CD4-positive, alpha-beta T cell (primary cell): Measurements from ENCODE around the gene SGSM2. TPM values are rescaled to one million over a fixed set of nuclear protein-coding genes. Genes with fewer than 3 reads are reported as not detected.

Source experiments
- ATAC-seq: fragments of 200-7000 bp; cut with Tn5 transposase; one replicate; pipeline ENCODE4 v1.10.0; 2022; ENCODE audit warnings: mild to moderate bottlenecking; ENCODE audit not compliant: poor library complexity
- CTCF ChIA-PET: fragments of 350-600 bp; sonication (Branson Sonifier 250); formaldehyde crosslinking; loops from one replicate; lab custom pipeline; 2021; ENCODE audit warnings: antibody characterized with exemption, inconsistent platforms; lab: Charles Lee
- POLR2A ChIA-PET: fragments of 350-600 bp; sonication (Branson Sonifier 250); formaldehyde crosslinking; loops from one replicate; lab custom pipeline; 2021; ENCODE audit warnings: antibody characterized with exemption, inconsistent platforms; lab: Charles Lee
- DNase-seq, 14 experiments: peaks; one replicate each; pipeline ENCODE4 v3.0.0-alpha.2; 2013 to 2020; ENCODE audit warnings: mixed read lengths in 2 of 14
- H3K27ac ChIP-seq, 2 donors: one replicate each; pipeline versions ENCODE4 v1.5.1 to v1.7.0; 2013; ENCODE audit warnings: low read length in 2 of 2, low read depth in 1 of 2, mild to moderate bottlenecking in 1 of 2
- H3K27me3 ChIP-seq, 2 experiments: 1 replicate in 1 of 2; 2 replicates in 1 of 2; pipeline versions ENCODE4 v1.6.1 to v1.7.0; 2013; ENCODE audit warnings: low read length in 2 of 2, control low read depth in 1 of 2, mild to moderate bottlenecking in 1 of 2, moderate library complexity in 1 of 2; ENCODE audit not compliant: insufficient read depth in 2 of 2, control insufficient read depth in 1 of 2
- H3K36me3 ChIP-seq: one replicate; pipeline ENCODE4 v1.6.1; 2013; ENCODE audit warnings: low read length, control low read depth; ENCODE audit not compliant: insufficient read depth
- H3K4me1 ChIP-seq: one replicate; pipeline ENCODE4 v1.6.1; 2013; ENCODE audit warnings: low read length, control low read depth; ENCODE audit not compliant: insufficient read depth
- H3K4me3 ChIP-seq: one replicate; pipeline ENCODE4 v1.5.1; 2013; ENCODE audit warnings: mild to moderate bottlenecking, low read length, moderate library complexity
- H3K9me3 ChIP-seq, 2 experiments: 1 replicate in 1 of 2; 2 replicates in 1 of 2; pipeline versions ENCODE4 v1.6.1 to v1.7.0; 2013; ENCODE audit warnings: low read length in 2 of 2, mild to moderate bottlenecking in 2 of 2, control low read depth in 1 of 2, moderate library complexity in 1 of 2; ENCODE audit not compliant: control insufficient read depth in 1 of 2, insufficient read depth in 1 of 2
- H3K27ac Mint-ChIP-seq: one replicate; pipeline ENCODE4 v1.8.0; 2020; ENCODE audit warnings: mixed read lengths
- H3K27me3 Mint-ChIP-seq: one replicate; pipeline ENCODE4 v1.8.0; 2021; ENCODE audit warnings: mixed read lengths
- H3K36me3 Mint-ChIP-seq: one replicate; pipeline ENCODE4 v1.8.0; 2021; ENCODE audit warnings: low read depth, mixed read lengths
- H3K4me1 Mint-ChIP-seq: one replicate; pipeline ENCODE4 v1.8.0; 2021; ENCODE audit warnings: low read depth, mixed read lengths
- H3K4me3 Mint-ChIP-seq: one replicate; pipeline ENCODE4 v1.8.0; 2020; ENCODE audit warnings: mild to moderate bottlenecking, mixed read lengths
- H3K9me3 Mint-ChIP-seq: one replicate; pipeline ENCODE4 v1.8.0; 2020; ENCODE audit warnings: mixed read lengths
- CTCF ChIP-seq: fragments of 200-600 bp; IDR thresholded peaks from one replicate; pipeline ENCODE4 v1.8.0; 2022; ENCODE audit warnings: antibody characterized with exemption, mild to moderate bottlenecking
- intact Hi-C, 2 experiments: fragments of 100-400 bp; cut with DNase I in 1 of 2; cut with micrococcal nuclease in 1 of 2; formaldehyde crosslinking; loops; one replicate each; pipeline versions ENCODE4 v1.15.1 to v1.9.0; 2023 to 2025; cut with DNase I, micrococcal nuclease
- total RNA-seq, 174 experiments: library from RNA in 2 of 174; stranded (reverse) in 2 of 174; gene quantifications; one replicate each; pipeline ENCODE4 v1.2.3 and lab custom pipeline; 2021 to 2026

SGSM2 gene
- total RNA-seq, 2 experiments from 2014 or later, result 147 to 154 TPM

- Histone ChIP-seq H3K27me3 (no peaks in the 10 kb centered on the region), H3K4me1 (no peaks in the 10 kb centered on the region), H3K27ac (no peak overlapping the region), H3K9me3 (no peaks in the 10 kb centered on the region), H3K36me3 (peaks cover 9% of the 10 kb centered on the region), H3K4me3 (no peak overlapping the region)
- no peaks in the 10 kb centered on the region for H3K4me1 Mint-ChIP-seq
- intact Hi-C loops, result no loop called here
- POLR2A ChIA-PET, result no interaction called here
- DNase-seq, result no peak
- no peak overlapping the region for H3K27ac Mint-ChIP-seq
- no peaks in the 10 kb centered on the region for H3K27me3 Mint-ChIP-seq
- H3K36me3 Mint-ChIP-seq, result peaks cover 53% of the 10 kb centered on the region
- no peak for ATAC-seq
- CTCF ChIA-PET, result no interaction called here
- TF ChIP-seq CTCF, result no peak
- H3K4me3 Mint-ChIP-seq, result no peak overlapping the region
- H3K9me3 Mint-ChIP-seq, result no peaks in the 10 kb centered on the region
Observed at GRCh38 chr17:2427910-2428309, 90.6 kb downstream of the SGSM2 start.

Other genes starting within 250 kb of the SGSM2 start
- gene SMG6, start 33.7 kb upstream of the SGSM2 start, total RNA-seq, result 10 to 100 TPM; 39.3 to 39.7 TPM
- 1 to 10 TPM; 2.5 to 2.8 TPM for gene SRR, start 33.6 kb upstream of the SGSM2 start, total RNA-seq
- 10 to 100 TPM; 29.6 to 31.9 TPM for gene TSR1, start 1.0 kb upstream of the SGSM2 start, total RNA-seq
- 100 to 1,000 TPM; 111 to 118 TPM for gene MNT, start 63.6 kb downstream of the SGSM2 start, total RNA-seq
- gene METTL16, start 174.4 kb downstream of the SGSM2 start, total RNA-seq, result 10 to 100 TPM; 55.7 to 58.0 TPM